SK-MEL-5 (cell line): ENCODE data around the gene DUSP2. TPM values are rescaled to one million over a fixed set of nuclear protein-coding genes. Genes with fewer than 3 reads are reported as not detected.

ENCODE experiments used
- DNase-seq: peaks from one replicate; pipeline ENCODE4 v3.0.0-alpha.2; 2016; ENCODE audit warnings: low read depth, low spot score
- in situ Hi-C: cut with HindIII; loops from 2 replicates; pipeline ENCODE4 v1.10.0; 2016; ENCODE audit warnings: low sequenced_read_pairs, high pct_unique_total_duplicates, low pct_unique_long_range_greater_than_20kb
- total RNA-seq: library from RNA; depleted of rRNA; stranded (reverse); fragments of >200 nt; shearing (Covaris generic); gene quantifications from 2 replicates; pipeline ENCODE4 v1.2.3, GENCODE V29; 2014; rRNA removed

The DUSP2 gene
- total RNA-seq, 1 experiment from 2014 or later, result 1.0 TPM

DNA sequence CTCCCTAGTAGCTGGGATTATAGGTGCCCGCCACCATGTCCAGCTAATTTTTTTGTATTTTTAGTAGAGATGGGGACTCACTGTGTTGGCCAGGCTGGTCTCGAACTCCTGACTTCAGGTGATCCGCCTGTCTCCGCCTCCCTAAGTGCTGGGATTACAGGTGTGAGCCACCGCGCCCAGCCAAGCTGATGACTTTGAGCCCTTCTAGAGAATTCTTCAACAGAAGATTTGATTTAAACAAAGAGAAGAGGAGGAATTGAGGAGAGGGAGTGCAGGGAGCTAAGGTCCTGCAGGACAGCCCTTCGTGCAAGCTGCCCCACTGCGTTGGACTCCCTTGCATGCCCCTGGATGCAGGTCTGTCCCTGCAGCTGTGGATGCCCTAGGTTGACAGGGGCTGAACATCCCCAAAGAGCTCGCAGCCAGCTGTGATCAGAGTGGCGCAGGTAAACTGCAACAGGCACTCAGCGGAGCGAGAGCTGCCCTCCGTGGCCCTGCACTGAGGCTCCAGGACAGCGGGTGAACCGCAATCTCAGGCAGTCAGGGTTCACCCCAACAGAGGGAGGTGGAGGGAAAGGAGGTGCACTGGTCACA is 42.5 kb downstream of the DUSP2 start:
- DNase-seq, result no peak
- in situ Hi-C loops, result no loop called here

DNA sequence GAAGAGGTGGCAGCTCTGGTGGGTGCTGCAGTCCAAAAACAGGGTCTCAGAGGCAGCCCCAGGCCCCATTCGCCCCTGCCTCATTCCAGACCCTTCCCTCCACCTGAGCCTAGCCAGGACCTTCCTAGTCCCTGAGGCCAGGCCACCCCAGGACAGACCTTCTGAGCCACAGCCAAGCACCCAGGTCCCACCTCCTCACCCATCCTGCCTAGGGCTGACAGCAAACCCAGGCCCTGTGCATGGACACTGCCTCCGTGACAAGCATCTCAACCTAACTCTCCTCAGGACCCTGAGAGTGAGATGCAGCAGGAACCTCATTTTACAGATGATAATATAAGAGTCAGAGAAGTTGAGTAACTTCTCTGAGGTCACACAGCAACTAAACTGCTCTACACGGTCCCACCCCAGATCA is 44.3 kb downstream of the DUSP2 start:
- in situ Hi-C loops, result no loop called here
- no peak for DNase-seq

DNA sequence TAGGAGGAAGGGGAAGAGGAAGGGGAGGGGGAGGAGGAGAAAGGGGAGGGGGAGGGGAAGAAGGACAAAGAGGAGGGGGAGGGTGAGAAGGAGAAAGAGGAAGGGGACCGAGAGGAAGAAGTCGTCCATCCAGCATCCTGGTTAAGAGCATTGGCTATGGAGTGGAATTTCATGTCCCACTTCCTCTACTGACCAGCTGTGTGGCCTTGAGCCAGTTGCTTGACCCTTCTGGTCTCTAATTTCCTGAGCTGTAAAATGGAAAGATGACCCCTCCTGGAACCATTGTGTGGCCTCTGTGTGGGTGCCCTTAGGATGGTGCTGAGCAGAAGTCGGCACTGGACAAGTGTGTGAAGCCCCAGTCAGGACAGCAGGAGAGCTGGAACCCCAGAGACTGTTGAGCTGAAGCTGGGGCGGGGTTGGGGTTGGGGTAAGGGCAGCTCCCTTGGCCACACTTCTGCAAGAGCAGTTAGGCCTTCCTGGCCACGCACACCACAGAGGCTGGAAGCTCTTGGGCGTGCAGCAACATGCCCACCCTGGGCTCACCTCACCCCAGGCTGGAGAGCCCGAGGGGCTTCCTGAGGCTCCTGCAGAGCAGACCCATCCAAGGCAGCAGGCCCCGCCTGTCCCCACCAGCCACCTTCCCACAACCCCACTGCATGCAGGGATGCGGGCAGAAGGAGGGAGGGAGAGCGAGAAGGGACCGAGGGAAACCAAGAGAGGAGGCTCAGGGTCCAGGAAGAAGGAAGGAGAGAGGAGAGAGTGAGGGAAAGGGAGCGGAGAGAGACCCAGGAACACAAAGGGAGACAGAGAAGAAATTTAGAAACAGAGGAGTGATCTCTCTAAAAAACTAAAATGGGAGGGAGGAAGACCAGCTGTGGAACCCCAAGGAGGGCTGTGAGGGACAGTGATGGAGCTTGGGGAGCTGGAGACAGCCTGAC is 45.1 kb downstream of the DUSP2 start:
- DNase-seq, result no peak
- in situ Hi-C loops, result no loop called here

DNA sequence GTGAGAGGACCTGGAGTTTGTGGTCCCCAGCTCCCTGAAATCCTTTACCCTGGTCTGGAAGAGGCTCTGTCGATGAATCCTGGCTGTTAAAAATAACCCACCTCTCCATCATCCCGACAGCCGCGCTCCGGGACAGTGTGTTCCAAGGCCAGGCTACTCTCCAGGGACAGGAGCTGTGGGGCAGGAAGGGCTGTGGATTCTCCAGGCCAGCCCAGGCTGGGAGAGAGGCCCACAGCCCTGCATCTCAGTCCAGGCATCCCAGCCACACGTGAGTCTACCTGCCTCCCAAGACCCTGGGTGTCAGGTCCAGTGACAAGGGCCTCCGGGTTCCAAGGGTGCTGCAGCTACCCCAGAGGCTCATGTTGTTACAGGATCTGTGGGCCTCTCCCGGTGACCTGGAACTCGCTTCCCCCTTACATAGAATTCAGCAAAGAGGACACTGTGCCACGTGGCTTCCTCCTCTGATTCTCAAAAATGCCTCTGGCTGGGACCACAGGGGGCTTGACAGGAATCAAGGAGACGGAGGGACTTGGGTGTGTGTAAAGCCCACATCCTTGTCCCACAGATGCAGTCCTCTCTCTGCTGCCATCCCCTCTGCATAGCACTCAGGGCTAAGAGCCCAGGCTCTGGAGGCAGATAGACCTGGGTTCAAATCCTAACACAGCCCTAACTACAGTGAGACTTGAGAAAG is 46.2 kb downstream of the DUSP2 start:
- no peak for DNase-seq
- in situ Hi-C loops, result no loop called here

DNA sequence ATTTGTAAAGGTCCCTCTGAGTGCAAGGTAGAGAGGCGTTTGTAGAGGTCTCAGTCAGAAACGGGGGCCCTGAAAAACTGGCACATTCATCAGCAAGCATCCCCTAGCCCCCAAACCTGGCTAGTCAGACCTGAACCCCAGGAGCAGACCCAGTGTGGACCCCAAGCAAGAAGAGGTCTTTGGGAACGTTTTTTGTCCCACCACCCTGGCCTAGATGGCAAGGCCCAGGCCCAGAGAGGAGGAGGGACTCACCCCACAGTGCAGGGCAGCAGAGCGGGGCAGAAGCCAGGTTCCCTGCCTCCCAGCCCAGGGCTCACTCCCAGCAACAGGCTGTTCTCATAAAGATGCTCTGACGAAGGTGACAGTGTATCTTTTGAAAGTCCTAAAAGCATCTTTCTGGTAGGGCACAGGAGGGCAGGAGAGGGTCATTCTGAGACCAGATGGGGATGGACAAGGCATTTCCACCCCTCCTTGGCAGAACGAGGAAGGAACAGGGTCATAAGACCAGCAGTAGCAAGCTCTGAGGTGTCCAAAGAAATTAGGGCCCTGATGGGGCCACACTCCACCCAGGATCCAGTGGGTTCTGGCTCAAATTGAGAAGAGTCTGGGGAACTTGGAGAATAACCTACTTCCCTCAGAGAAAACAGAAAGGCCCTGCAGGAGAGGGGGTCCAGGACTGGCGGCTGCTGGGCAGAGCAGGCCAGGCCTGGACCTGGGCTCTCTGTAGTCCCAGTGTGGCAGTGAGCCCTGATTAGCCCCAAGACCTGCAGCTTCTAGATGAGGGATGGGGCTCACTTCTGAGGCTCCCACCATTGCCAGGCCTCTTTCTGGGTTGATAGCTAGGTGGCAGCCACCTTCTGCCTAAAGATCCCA is 47.1 kb downstream of the DUSP2 start:
- DNase-seq, result no peak
- in situ Hi-C loops, result no loop called here

DNA sequence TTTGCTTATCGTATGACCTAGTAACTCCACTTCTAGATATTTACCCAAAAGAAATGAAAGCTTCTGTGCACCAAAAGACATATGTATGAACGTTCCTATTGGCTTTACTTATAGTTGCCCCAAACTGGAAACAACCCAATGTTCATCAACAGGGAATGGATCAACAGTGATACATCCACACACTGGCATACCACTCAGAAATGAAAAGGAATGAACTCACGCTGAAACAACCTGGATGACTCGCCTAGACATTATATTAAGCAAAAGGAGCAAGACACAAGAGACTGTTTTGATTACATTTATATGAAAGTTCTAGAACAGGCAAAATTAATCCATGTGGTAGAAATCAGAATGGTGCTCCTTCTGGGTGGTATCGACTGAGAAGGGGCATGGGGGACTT is 47.8 kb downstream of the DUSP2 start:
- DNase-seq, result no peak
- in situ Hi-C loops, result no loop called here

DNA sequence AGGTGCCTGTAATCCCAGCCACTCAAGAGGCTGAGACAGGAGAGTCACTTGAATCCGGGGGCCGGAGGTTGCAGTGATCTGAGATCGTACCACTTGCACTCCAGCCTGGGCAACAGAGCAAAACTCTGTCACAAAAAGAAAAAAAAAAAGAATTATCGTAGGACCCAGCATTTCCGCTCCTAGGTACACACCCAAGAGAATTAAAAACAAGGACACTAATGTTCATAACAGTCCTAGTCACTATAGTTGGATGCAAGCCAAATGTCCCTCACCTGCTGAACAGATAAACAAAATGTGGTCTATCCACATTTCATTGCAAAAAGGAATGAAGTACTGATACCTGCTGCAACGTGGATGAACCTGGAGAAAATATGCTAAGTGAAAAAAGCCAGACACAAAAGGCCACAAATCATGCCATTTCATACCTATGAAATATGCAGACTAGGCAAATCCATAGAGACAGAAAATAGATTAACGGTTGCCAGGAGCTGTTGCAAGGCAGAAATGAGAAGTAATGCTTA is 50.1 kb downstream of the DUSP2 start:
- in situ Hi-C loops, result no loop called here

DNA sequence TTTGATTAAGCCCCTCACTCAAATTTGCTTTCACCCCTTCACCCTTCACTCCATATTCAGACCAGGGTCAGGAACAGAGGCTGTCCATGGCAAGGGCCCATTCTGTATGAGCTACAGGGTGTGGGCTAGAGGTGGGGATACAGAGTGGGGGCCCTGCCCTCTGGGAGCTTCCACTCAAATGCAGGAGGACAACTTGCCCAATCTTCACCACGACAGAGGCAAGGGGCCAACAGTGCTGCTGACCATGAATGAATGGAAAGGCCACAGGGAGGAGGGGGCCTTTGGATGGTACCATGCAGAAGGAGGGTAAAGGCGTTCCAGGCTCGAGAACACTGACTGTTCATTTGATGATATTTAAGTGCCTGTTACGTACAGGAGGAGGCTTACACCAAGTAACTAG is 51.7 kb downstream of the DUSP2 start:
- in situ Hi-C loops, result no loop called here
- DNase-seq, result no peak

More for the DNA sequence above, 50.1 kb downstream of the DUSP2 start:
- no peak for DNase-seq

Other genes with a start within 250 kb of the DUSP2 start
- gene ANKRD36C, start 153.6 kb downstream of the DUSP2 start, total RNA-seq, result 5.2 and 5.8 TPM in 2 replicates
- not detected in 2 replicates for gene GPAT2, start 110.5 kb downstream of the DUSP2 start, total RNA-seq
- gene ADRA2B, start 28.9 kb downstream of the DUSP2 start, total RNA-seq, result not detected in 2 replicates
- not detected in 2 replicates for gene ASTL, start 6.9 kb downstream of the DUSP2 start, total RNA-seq
- gene STARD7, start 63.4 kb upstream of the DUSP2 start, total RNA-seq, result 208 and 228 TPM in 2 replicates
- 22.2 and 23.0 TPM in 2 replicates for gene TMEM127, start 120.6 kb upstream of the DUSP2 start, total RNA-seq
- gene CIAO1, start 120.8 kb upstream of the DUSP2 start, total RNA-seq, result 88.3 and 102 TPM in 2 replicates
- 28.0 and 32.8 TPM in 2 replicates for gene SNRNP200, start 160.1 kb upstream of the DUSP2 start, total RNA-seq
- 6.7 and 6.9 TPM in 2 replicates for gene ITPRIPL1, start 179.9 kb upstream of the DUSP2 start, total RNA-seq
- gene NCAPH, start 190.3 kb upstream of the DUSP2 start, total RNA-seq, result 17.5 and 20.6 TPM in 2 replicates